ENCODE data around the gene F5.
A peak's percentile ranks its signal among the peaks of the same experiment; 100 is the strongest.

F5 gene

GRCh38 chr1:169473347-169473746 is 112.9 kb downstream of the F5 start:
- no peak for DNase-seq

- DNase-seq: no peak
Observed at GRCh38 chr1:169472738-169473137, 113.5 kb downstream of the F5 start.

GRCh38 chr1:169468982-169469381 is 117.3 kb downstream of the F5 start:
- DNase-seq: no peak

GRCh38 chr1:169466259-169467230 is 119.7 kb downstream of the F5 start:
- DNase-seq: peak in 1 of 2 experiments; percentile 29

GRCh38 chr1:169465281-169465680 is 121.0 kb downstream of the F5 start:
- no peak for DNase-seq

All from activated CD4-positive, alpha-beta T cell treated with anti-CD3 and anti-CD28 coated beads, Interleukin-2, amount 50 U/mL, for 48 hours (primary cell).